ENCODE results near the gene SWT1.

DNA sequence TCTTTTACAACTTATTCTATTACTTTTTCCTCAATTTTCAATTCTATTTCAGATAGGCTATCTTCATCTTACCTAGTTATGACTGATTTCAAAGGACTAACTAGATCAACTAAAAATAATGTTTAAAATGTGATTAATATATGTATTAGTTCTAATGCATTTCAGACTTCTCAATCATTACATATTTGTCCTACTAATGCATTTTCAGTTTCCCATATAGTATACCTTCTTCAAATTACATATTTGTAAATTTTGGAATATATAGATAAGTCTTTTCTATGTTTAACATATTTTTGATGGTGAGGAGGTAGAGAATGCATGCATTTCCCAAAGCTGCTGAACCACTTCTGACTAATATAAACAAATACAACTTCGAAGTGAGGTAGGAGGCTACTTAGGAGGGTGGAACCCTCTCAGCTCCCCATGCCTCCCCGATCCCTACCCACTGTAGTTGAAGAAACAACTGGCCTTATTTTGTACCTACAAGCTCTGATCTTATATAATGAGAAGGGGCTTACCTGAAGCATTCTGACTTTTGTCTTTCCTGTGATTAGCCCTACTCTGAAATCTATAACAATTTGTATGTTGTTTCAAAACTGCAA, 2.0 kb upstream of the SWT1 start:
- TF ChIP-seq, protein P1, sequence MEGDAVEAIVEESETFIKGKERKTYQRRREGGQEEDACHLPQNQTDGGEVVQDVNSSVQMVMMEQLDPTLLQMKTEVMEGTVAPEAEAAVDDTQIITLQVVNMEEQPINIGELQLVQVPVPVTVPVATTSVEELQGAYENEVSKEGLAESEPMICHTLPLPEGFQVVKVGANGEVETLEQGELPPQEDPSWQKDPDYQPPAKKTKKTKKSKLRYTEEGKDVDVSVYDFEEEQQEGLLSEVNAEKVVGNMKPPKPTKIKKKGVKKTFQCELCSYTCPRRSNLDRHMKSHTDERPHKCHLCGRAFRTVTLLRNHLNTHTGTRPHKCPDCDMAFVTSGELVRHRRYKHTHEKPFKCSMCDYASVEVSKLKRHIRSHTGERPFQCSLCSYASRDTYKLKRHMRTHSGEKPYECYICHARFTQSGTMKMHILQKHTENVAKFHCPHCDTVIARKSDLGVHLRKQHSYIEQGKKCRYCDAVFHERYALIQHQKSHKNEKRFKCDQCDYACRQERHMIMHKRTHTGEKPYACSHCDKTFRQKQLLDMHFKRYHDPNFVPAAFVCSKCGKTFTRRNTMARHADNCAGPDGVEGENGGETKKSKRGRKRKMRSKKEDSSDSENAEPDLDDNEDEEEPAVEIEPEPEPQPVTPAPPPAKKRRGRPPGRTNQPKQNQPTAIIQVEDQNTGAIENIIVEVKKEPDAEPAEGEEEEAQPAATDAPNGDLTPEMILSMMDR (IDR thresholded peaks at IDR 0.05), result no peak
- TF ChIP-seq POLR2AphosphoS5 (IDR thresholded peaks at IDR 0.05; ENCODE audit: insufficient read depth in 1 of 2, low read depth in 1 of 2) (no peak), POLR2A (IDR thresholded peaks at IDR 0.05) (no peak)

All from vagina (tissue), 2 donors.